GM18498 (cell line): ENCODE measurements around the gene ZSCAN23.
"Not testable (repeated sequence)": the region's sequence is repeated elsewhere in the genome, so short reads cannot be mapped to it uniquely, and the experiment has no call there.

Experiments used
- ATAC-seq: cut with Tn5 transposase; IDR thresholded peaks from one replicate; pipeline ENCODE4 v1.9.1; 2021; ENCODE audit warnings: mild to moderate bottlenecking, moderate library complexity; ENCODE audit not compliant: unreplicated experiment

Gene ZSCAN23

GRCh38 chr6:28443112-28443773 lies at the start of gene ZSCAN23:
ZSCAN23 (minus strand) TSS chr6:28443491; CDS start chr6:28436266, 7,225 bp downstream.
- ATAC-seq = peak; percentile 92

- no peak for ATAC-seq
These were observed 48.7 kb upstream of the ZSCAN23 start for GRCh38 chr6:28491984-28492317.

GRCh38 chr6:28490205-28490890 lies 47.1 kb upstream of the ZSCAN23 start:
- ATAC-seq = no peak

DNA sequence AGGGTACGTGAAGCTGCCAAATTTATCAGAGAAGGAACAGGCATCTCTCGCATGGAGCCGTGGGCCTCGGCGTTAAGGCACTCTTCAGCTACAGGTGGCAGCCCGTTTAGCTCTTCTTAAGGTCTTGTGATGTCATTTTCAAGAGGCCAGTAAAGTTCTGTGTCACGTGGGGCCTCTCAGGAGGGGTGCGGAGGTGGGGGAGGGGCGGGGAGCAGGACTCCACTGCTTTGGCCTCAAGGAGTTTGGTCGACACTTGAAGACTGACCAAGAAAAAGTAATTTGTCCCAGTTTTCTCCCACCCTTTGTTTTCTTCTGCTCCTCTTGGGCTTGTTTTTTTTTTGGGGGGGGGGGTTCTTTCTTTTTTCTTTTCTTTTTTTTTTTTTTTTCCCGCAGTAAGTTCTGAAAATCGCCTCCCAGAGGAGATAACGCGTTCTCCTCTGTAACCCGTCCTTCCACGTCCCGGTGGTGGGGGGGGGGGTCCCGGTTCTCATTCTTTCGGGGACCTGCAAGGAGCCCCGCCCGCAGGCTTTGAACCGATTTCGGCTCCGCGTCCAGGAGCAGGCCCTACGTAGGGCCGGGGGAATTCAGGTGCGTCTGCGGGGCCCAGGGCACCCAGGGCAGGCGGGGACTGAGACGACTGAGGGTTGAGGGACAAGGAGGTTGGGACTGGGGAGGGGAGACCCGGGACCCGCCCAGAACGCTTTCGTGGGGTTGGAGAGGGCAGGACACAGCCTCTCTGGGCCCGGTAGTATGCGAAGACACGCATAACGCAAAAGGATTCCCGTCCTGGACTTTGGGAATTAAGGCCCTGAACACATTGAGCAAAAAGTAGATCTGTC lies 46.3 kb upstream of the ZSCAN23 start:
- ATAC-seq = peak; percentile 73

GRCh38 chr6:28488916-28489365 lies 45.6 kb upstream of the ZSCAN23 start:
- ATAC-seq = no peak

DNA sequence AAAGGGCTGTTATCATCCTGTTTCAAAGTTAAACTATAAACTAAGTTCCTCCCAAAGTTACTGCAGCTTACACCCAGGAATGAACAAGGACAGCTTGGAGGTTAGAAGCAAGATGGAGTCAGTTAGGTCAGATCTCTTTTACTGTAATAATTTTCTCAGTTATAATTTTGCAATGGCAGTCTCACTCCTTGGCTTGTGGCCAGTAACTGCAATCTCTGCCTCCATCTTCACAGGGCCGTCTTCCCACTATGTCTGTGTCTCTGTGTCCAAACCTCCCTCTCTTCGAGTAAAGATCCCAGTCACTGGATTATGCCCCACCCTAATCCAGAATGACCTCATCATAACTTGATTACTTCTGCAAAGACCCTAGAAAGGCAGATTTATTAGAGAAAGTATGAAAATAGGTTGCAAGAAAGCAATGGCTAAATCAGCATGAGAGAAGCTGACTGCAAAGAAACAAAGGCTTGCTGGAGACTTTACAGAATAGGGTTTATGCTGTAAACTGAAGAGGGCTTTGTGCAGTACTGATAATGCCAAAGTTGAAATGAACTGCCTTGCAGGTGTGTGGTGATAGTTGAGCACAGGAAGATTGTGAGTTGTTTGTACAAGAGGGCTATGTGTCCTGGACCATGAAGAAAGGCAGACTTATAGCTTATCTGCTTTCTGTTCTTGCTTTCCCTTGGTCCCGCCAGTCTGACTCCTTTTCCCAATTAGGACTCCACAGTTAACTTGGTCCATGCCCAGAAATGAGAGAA lies 43.9 kb upstream of the ZSCAN23 start:
- ATAC-seq = no peak

DNA sequence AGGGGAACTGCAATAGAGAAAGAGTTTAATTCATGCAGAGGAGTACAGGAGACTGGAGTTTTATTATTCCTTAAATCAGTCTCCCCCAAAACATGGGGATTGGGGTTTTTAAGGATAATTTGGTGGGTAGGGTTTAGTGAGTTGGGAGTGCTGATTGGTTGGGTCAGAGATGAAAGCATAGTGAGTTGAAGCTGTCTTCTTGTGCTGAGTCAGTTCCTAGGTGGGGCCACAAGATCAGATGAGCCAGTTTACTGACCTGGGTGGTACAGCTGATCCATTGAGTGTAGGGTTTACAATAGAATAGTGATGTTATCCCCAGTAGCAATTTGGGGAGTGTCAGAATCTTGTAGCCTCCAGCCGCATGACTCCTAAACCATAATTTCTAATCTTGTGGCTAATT lies 43.2 kb upstream of the ZSCAN23 start:
- ATAC-seq = no peak

DNA sequence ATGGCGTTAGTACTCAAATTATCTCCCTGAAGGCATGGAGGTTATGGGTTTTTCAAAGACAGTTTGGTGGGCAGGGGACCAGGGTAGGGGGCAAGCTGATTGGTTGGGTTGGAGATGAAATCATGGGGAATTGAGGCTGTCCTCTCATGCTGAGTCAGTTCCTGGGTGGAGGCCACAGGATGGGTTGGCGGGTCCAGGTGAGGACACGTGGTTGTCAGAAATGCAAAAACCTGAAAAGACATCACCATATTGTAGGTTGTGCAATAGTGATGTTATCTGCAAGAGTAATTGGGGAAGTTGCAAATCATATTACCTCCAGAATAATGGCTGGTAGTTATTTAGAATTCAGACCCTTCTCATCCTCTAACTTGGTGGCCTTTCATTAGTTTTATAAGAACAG lies 42.2 kb upstream of the ZSCAN23 start:
- no peak for ATAC-seq

GRCh38 chr6:28480253-28480932 lies 37.1 kb upstream of the ZSCAN23 start:
- no peak for ATAC-seq

- no peak for ATAC-seq
These were observed 35.2 kb upstream of the ZSCAN23 start for GRCh38 chr6:28478518-28478917.

GRCh38 chr6:28474441-28475219 lies 31.3 kb upstream of the ZSCAN23 start:
- ATAC-seq = no peak

DNA sequence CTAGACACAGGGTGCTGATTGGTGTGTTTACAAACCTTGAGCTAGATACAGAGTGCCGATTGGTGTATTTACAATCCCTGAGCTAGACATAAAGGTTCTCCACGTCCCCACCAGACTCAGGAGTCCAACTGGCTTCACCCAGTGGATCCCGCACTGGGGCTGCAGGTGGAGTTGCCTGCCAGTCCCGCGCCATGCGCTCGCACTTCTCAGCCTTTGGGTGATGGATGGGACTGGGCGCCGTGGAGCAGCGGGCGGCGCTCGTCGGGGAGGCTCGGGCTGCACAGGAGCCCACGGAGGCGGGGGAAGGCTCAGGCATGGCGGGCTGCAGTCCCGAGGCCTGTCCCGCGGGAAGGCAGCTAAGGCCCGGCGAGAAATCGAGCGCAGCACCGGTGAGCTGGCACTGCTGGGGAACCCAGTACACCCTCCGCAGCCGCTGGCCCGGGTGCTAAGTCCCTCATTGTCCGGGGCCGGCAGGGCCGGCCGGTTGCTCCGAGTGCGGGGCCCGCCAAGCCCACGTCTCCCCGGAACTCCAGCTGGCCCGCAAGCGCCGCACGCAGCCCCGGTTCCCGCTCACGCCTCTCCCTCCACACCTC lies 26.0 kb upstream of the ZSCAN23 start:
- not testable (repeated sequence) for ATAC-seq

- ATAC-seq = no peak
These were observed 24.8 kb upstream of the ZSCAN23 start for GRCh38 chr6:28468056-28468455.

DNA sequence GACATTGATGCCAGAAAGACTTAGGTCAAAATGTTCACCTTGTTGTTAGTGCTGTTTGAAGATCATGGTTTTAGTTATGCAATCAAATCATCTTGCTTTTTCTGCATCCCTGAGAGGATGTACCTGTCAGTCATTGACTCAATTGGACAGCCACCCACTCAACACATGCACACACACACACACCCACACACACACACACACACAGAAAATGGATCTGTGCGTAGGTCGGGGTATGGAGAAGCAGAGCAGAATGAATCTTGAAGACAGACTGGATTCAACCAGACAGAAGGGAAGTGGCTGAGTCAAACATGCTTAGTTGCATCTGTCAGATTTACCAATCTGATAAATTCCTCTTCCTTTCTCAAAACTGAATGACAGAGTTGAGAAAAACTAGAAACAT lies 19.1 kb upstream of the ZSCAN23 start:
- ATAC-seq = no peak

DNA sequence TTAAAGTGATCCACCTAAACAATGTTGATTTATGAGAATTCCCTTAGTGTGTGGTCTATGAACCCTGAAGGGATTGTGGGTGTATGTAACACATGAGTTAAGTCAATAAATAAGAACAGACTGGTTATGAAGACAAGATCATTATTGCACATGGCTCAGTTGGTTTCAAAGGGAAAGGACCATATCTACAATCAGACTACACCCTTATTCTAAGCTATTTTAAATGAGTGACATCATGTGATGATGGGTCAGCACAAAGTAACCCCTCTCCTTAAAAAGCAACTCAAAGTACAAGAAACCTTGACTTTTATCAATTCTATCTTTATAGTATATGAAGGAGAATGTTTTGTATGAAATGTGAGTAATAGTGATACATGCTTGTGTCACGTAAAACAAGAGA lies 15.3 kb upstream of the ZSCAN23 start:
- ATAC-seq = no peak

GRCh38 chr6:28449056-28449455 lies 5.8 kb upstream of the ZSCAN23 start:
- no peak for ATAC-seq

DNA sequence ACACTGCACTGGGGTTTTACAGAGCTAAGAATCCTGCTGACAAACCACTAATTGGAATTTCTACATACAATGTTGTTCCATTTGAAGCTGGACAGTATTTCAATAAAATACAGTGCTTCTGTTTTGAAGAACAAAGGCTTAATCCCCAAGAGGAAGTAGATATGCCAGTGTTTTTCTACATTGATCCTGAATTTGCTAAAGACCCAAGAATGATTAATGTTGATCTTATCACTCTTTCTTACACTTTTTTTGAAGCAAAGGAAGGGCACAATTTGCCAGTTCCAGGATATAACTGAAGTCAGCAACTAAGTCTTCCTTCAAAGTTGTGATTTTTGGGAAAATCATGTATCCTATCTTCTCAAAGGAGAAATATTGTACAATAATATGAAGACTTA lies 4.2 kb upstream of the ZSCAN23 start:
- ATAC-seq = not testable (repeated sequence)

DNA sequence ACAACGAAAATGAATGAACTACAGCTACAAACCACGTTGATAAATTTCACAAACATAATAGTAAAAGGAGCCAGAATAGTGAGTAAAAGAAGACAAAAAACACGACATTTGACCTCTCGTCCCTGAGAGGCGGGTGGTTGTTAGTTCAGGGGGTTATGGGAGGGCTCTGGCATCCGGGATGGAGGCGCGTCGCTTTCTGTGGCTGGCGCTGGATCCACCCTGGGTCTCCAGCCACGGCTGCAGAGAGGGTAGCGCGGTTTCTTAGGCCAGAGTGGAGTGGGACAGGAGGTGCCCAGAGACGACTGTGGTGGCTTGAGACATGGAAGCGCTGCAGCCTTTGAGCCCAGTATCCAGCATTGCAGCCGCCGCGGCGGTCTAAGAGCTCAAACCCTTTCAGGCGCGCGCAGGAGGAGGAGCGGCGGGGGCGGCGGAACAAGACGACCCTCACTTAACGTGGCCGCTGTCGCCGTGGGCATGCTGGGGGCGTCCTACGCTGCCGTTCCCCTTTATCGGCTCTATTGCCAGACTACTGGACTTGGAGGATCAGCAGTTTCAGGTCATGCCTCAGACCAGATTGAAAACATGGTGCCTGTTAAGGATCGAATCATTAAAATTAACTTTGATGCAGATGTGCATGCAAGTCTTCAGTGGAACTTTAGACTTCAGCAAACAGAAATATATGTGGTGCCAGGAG lies 3.7 kb upstream of the ZSCAN23 start:
- no peak for ATAC-seq

- not testable (repeated sequence) for ATAC-seq
These were observed 1.5 kb upstream of the ZSCAN23 start for GRCh38 chr6:28444759-28445158.
